HepG2 (cell line): Measurements from ENCODE around the gene BCAM. TPM values are rescaled to one million over a fixed set of nuclear protein-coding genes. Genes with fewer than 3 reads are reported as not detected.
A peak's percentile ranks its signal among the peaks of the same experiment; 100 is the strongest.

Source experiments
- ATF7 ChIP-seq, 2 experiments: fragments of 450-650 bp in 1 of 2; sonication (generic) in 1 of 2; formaldehyde crosslinking in 1 of 2; IDR thresholded peaks; 2 replicates each; pipeline versions ENCODE4 v1.4.0 to v1.6.1; 2016 to 2020; ENCODE audit warnings: antibody characterized with exemption in 1 of 2, mild to moderate bottlenecking in 1 of 2, missing genetic modification reagents in 1 of 2
- DPF2 ChIP-seq: sonication (generic); formaldehyde crosslinking; IDR thresholded peaks from 2 replicates; pipeline ENCODE4 v1.4.0; 2020; ENCODE audit warnings: mild to moderate bottlenecking, low read depth, missing genetic modification reagents, borderline replicate concordance
- HNRNPK ChIP-seq: fragments of 200-400 bp; formaldehyde crosslinking; IDR thresholded peaks from 2 replicates; pipeline ENCODE4 v1.6.1; 2018; ENCODE audit warnings: low read length, low read depth, moderate library complexity, mild to moderate bottlenecking; ENCODE audit not compliant: poor library complexity, severe bottlenecking
- IRF2 ChIP-seq: IDR thresholded peaks from 2 replicates; pipeline ENCODE4 v1.6.1; 2018; ENCODE audit warnings: missing genetic modification reagents, missing compliant biosample characterization
- MEIS1 ChIP-seq: sonication (generic); formaldehyde crosslinking; IDR thresholded peaks from 2 replicates; pipeline ENCODE4 v1.9.0; 2021; ENCODE audit warnings: mild to moderate bottlenecking, missing genetic modification reagents, moderate library complexity, borderline replicate concordance
- RARA ChIP-seq: IDR thresholded peaks from 2 replicates; pipeline ENCODE4 v1.6.1; 2016; ENCODE audit warnings: missing genetic modification reagents, missing compliant biosample characterization
- SOX5 ChIP-seq: IDR thresholded peaks from 2 replicates; pipeline ENCODE4 v1.6.1; 2016; ENCODE audit warnings: borderline replicate concordance
- SPEN ChIP-seq: sonication (generic); formaldehyde crosslinking; IDR thresholded peaks from 2 replicates; pipeline ENCODE4 v1.5.1; 2020; ENCODE audit warnings: low read depth, mild to moderate bottlenecking, missing genetic modification reagents
- TGIF2 ChIP-seq: IDR thresholded peaks from 2 replicates; pipeline ENCODE4 v1.6.1; 2016; ENCODE audit warnings: control low read depth, missing compliant biosample characterization
- XRCC5 ChIP-seq: fragments of 200-400 bp; formaldehyde crosslinking; optimal IDR thresholded peaks from 2 replicates; pipeline ENCODE3; 2017; ENCODE audit warnings: mild to moderate bottlenecking, low read length
- ZNF256 ChIP-seq: sonication (generic); formaldehyde crosslinking; conservative IDR thresholded peaks from 2 replicates; pipeline ENCODE4 v1.4.0; 2020; ENCODE audit warnings: missing genetic modification reagents
- ZNF263 ChIP-seq: sonication (generic); formaldehyde crosslinking; IDR thresholded peaks from 2 replicates; pipeline ENCODE4 v1.4.0; 2020; ENCODE audit warnings: missing genetic modification reagents
- ZNF292 ChIP-seq: sonication (generic); formaldehyde crosslinking; IDR thresholded peaks from 2 replicates; pipeline ENCODE4 v1.8.1; 2022; ENCODE audit warnings: mild to moderate bottlenecking, low read depth, missing genetic modification reagents, borderline replicate concordance
- polyA plus RNA-seq, 8 experiments: library from polyadenylated mRNA; depleted of rRNA in 3 of 8; stranded (reverse) in 7 of 8; unstranded in 1 of 8; fragments of >200 nt; fragmentation: Illumina TruSeq in 4 of 8; extraction: Trizol in 4 of 8; gene quantifications; 2 replicates each; pipeline versions ENCODE4 v1.2.1 to v1.2.3, GENCODE V29; 2011 to 2016; ENCODE audit warnings: low read depth in 4 of 8, missing spikeins in 1 of 8, mixed read lengths in 1 of 8; ENCODE audit not compliant: insufficient read depth in 1 of 8
- total RNA-seq, 5 experiments: library from RNA; depleted of rRNA; stranded (reverse); fragments of >200 nt; fragmentation: Illumina TruSeq; extraction: Trizol; gene quantifications; 2 replicates each; pipeline ENCODE4 v1.2.3, GENCODE V29; 2016; ENCODE audit warnings: low read depth in 1 of 5
- TF ChIP-seq, protein P1 (sequence below): sonication (generic); formaldehyde crosslinking; IDR thresholded peaks from 2 replicates; pipeline ENCODE4 v1.4.0; 2020; ENCODE audit warnings: missing genetic modification reagents
- TF ChIP-seq, protein P2 (sequence below): sonication (generic); formaldehyde crosslinking; IDR thresholded peaks from 2 replicates; pipeline ENCODE4 v1.8.0; 2022; ENCODE audit warnings: mild to moderate bottlenecking, missing genetic modification reagents, borderline replicate concordance
- TF ChIP-seq, protein P3 (sequence below): sonication (generic); formaldehyde crosslinking; IDR thresholded peaks from 2 replicates; pipeline ENCODE4 v1.5.0; 2020; ENCODE audit warnings: mild to moderate bottlenecking, missing genetic modification reagents, borderline replicate concordance
- TF ChIP-seq, protein P4 (sequence below): sonication (generic); formaldehyde crosslinking; IDR thresholded peaks from 2 replicates; pipeline ENCODE4 v1.5.1; 2020; ENCODE audit warnings: mild to moderate bottlenecking, missing genetic modification reagents, borderline replicate concordance

The BCAM gene
- total and polyA plus RNA-seq, 2 of the 13 experiments (the other 11 are each of a cell fraction or from before 2014, with no cell fraction given) = 51.2 to 62.7 TPM

DNA sequence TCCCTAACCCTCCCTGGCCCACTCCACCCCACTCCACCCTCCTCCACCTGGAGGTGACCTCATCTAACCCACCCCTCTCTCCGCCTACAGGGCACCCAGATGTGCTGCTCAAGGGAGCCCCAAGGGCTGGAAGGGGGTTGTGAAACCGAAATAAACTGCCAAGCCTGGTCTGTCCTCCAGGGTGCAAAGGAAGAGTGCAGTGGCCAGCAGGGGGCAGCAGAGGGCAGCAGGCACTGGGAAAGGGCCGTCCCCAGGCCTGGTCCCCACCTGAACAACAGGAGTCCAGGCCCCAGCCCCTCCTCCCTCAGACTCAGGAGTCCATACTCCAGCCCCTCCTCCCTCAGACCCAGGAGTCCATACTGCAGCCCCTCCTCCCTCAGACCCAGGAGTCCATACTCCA lies 8.4 kb upstream of the BCAM start (continued):
- TF ChIP-seq, protein P1, sequence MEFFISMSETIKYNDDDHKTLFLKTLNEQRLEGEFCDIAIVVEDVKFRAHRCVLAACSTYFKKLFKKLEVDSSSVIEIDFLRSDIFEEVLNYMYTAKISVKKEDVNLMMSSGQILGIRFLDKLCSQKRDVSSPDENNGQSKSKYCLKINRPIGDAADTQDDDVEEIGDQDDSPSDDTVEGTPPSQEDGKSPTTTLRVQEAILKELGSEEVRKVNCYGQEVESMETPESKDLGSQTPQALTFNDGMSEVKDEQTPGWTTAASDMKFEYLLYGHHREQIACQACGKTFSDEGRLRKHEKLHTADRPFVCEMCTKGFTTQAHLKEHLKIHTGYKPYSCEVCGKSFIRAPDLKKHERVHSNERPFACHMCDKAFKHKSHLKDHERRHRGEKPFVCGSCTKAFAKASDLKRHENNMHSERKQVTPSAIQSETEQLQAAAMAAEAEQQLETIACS (CRISPR knock-in tag) = no peak
- TF ChIP-seq MEIS1 = 0 out of 2 replicates have a peak, but pooled peaks have one; percentile 34
- TF ChIP-seq SOX5 (CRISPR knock-in tag) = no peak
- TF ChIP-seq DPF2 (CRISPR knock-in tag) = peak; percentile 67; the same call in 1 of the 2 replicates
- TF ChIP-seq, protein P2, sequence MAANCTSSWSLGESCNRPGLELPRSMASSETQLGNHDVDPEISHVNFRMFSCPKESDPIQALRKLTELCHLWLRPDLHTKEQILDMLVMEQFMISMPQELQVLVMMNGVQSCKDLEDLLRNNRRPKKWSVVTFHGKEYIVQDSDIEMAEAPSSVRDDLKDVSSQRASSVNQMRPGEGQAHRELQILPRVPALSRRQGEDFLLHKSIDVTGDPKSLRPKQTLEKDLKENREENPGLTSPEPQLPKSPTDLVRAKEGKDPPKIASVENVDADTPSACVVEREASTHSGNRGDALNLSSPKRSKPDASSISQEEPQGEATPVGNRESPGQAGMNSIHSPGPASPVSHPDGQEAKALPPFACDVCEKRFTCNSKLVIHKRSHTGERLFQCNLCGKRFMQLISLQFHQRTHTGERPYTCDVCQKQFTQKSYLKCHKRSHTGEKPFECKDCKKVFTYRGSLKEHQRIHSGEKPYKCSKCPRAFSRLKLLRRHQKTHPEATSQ (CRISPR knock-in tag) = no peak
- TF ChIP-seq ZNF263 = peak; percentile 95
- peak; percentile 82 for TF ChIP-seq XRCC5
- TF ChIP-seq, protein P3, sequence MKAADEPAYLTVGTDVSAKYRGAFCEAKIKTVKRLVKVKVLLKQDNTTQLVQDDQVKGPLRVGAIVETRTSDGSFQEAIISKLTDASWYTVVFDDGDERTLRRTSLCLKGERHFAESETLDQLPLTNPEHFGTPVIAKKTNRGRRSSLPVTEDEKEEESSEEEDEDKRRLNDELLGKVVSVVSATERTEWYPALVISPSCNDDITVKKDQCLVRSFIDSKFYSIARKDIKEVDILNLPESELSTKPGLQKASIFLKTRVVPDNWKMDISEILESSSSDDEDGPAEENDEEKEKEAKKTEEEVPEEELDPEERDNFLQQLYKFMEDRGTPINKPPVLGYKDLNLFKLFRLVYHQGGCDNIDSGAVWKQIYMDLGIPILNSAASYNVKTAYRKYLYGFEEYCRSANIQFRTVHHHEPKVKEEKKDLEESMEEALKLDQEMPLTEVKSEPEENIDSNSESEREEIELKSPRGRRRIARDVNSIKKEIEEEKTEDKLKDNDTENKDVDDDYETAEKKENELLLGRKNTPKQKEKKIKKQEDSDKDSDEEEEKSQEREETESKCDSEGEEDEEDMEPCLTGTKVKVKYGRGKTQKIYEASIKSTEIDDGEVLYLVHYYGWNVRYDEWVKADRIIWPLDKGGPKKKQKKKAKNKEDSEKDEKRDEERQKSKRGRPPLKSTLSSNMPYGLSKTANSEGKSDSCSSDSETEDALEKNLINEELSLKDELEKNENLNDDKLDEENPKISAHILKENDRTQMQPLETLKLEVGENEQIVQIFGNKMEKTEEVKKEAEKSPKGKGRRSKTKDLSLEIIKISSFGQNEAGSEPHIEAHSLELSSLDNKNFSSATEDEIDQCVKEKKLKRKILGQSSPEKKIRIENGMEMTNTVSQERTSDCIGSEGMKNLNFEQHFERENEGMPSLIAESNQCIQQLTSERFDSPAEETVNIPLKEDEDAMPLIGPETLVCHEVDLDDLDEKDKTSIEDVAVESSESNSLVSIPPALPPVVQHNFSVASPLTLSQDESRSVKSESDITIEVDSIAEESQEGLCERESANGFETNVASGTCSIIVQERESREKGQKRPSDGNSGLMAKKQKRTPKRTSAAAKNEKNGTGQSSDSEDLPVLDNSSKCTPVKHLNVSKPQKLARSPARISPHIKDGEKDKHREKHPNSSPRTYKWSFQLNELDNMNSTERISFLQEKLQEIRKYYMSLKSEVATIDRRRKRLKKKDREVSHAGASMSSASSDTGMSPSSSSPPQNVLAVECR = peak; percentile 65; the same call in 1 of the 2 replicates
- TF ChIP-seq ATF7 (IDR thresholded peaks at IDR 0.05) = no peak
- TF ChIP-seq ATF7 (CRISPR knock-in tag; IDR thresholded peaks at IDR 0.05) = no peak
- TF ChIP-seq HNRNPK = no peak
- no peak; the same call in 1 of the 2 replicates for TF ChIP-seq ZNF292
- no peak for TF ChIP-seq ZNF256
- TF ChIP-seq, protein P4, sequence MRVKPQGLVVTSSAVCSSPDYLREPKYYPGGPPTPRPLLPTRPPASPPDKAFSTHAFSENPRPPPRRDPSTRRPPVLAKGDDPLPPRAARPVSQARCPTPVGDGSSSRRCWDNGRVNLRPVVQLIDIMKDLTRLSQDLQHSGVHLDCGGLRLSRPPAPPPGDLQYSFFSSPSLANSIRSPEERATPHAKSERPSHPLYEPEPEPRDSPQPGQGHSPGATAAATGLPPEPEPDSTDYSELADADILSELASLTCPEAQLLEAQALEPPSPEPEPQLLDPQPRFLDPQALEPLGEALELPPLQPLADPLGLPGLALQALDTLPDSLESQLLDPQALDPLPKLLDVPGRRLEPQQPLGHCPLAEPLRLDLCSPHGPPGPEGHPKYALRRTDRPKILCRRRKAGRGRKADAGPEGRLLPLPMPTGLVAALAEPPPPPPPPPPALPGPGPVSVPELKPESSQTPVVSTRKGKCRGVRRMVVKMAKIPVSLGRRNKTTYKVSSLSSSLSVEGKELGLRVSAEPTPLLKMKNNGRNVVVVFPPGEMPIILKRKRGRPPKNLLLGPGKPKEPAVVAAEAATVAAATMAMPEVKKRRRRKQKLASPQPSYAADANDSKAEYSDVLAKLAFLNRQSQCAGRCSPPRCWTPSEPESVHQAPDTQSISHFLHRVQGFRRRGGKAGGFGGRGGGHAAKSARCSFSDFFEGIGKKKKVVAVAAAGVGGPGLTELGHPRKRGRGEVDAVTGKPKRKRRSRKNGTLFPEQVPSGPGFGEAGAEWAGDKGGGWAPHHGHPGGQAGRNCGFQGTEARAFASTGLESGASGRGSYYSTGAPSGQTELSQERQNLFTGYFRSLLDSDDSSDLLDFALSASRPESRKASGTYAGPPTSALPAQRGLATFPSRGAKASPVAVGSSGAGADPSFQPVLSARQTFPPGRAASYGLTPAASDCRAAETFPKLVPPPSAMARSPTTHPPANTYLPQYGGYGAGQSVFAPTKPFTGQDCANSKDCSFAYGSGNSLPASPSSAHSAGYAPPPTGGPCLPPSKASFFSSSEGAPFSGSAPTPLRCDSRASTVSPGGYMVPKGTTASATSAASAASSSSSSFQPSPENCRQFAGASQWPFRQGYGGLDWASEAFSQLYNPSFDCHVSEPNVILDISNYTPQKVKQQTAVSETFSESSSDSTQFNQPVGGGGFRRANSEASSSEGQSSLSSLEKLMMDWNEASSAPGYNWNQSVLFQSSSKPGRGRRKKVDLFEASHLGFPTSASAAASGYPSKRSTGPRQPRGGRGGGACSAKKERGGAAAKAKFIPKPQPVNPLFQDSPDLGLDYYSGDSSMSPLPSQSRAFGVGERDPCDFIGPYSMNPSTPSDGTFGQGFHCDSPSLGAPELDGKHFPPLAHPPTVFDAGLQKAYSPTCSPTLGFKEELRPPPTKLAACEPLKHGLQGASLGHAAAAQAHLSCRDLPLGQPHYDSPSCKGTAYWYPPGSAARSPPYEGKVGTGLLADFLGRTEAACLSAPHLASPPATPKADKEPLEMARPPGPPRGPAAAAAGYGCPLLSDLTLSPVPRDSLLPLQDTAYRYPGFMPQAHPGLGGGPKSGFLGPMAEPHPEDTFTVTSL = no peak
- 0 out of 2 replicates have a peak, but pooled peaks have one; percentile 39 for TF ChIP-seq IRF2 (CRISPR knock-in tag)
- TF ChIP-seq RARA (CRISPR knock-in tag) = 0 out of 2 replicates have a peak, but pooled peaks have one; percentile 32
- peak; percentile 59 for TF ChIP-seq SPEN (CRISPR knock-in tag)
- TF ChIP-seq TGIF2 (CRISPR knock-in tag) = no peak
